ENCODE data around the gene SNRNP27. TPM values are rescaled to one million over a fixed set of nuclear protein-coding genes. Genes with fewer than 3 reads are reported as not detected.
"Not testable (repeated sequence)": the region's sequence is repeated elsewhere in the genome, so short reads cannot be mapped to it uniquely, and the experiment has no call there.

SNRNP27 gene
- total RNA-seq, 4 donors from 2014 or later, result 47.1 to 128 (median 92.7) TPM

DNA sequence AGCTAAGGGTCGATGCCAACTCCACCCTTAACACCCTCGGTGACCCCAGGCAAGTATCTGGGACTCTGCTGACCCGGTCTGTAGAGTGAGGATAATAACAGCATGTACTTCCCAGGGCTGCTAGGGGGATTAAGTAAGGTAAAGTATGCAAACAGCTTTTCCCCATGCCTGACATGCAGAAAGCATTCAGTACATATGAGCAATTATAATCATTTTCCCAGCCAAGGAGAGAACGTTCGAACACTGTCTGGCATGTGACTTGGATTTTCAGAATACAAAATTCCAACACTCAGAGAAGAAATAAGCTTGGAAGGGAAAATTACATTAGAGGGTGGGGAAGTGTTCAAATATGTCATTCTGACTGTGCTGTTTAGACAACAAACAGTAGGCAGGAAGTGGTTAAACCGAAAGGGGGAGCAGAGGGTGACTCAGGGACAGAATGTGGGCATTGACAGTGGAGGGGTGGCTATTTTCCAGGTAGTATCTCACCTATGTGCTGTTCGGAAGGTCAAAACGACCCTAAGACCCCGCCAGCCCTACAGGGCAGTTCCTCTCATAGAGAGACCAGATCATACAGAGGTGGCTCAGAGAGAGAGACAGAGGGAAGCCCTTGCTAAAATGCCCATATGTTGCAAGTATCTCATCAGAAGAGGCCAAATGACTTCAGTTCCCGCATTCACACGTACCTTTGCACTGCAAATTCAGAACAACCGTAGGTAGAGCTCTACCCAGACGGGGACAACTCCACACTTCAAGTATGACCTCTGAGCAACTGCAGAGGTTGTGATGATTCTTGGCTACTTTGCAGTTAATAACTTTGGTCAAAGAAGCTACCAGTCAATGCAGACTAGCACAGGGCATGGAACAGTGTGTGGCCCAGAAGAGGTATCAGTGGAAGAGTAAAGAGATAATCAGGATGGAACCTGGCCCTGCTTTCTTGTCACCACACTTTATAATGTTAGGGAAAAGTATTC lies 52.9 kb downstream of the SNRNP27 start:
- H3K4me3 ChIP-seq, result no peak overlapping the region
- H3K27ac ChIP-seq, result no peak overlapping the region
- WGBS, 2 donors, result 64 to 66% methylated on average over 13 of the region's 13 CpGs
- H3K4me1 ChIP-seq, result peaks cover 0 to 15% (median 3%) of the 10 kb centered on the region in 4 donors
- TF ChIP-seq POLR2A (IDR thresholded peaks at IDR 0.05) (no peak), EP300 (IDR thresholded peaks at IDR 0.05) (no peak)
- TF ChIP-seq, protein P1, sequence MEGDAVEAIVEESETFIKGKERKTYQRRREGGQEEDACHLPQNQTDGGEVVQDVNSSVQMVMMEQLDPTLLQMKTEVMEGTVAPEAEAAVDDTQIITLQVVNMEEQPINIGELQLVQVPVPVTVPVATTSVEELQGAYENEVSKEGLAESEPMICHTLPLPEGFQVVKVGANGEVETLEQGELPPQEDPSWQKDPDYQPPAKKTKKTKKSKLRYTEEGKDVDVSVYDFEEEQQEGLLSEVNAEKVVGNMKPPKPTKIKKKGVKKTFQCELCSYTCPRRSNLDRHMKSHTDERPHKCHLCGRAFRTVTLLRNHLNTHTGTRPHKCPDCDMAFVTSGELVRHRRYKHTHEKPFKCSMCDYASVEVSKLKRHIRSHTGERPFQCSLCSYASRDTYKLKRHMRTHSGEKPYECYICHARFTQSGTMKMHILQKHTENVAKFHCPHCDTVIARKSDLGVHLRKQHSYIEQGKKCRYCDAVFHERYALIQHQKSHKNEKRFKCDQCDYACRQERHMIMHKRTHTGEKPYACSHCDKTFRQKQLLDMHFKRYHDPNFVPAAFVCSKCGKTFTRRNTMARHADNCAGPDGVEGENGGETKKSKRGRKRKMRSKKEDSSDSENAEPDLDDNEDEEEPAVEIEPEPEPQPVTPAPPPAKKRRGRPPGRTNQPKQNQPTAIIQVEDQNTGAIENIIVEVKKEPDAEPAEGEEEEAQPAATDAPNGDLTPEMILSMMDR (IDR thresholded peaks at IDR 0.05), result no peak
- H3K36me3 ChIP-seq, result peaks cover 0 to 11% (median 0%) of the 10 kb centered on the region in 3 donors
- no peaks in the 10 kb centered on the region for H3K27me3 ChIP-seq
- DNase-seq (ENCODE audit: low spot score in 2 of 2), result no peak
- no peaks in the 10 kb centered on the region for H3K9me3 ChIP-seq

GRCh38 chr2:69947325-69947931 lies 53.7 kb downstream of the SNRNP27 start:
- no peak for TF ChIP-seq POLR2A (IDR thresholded peaks at IDR 0.05)
- TF ChIP-seq, protein P1 (IDR thresholded peaks at IDR 0.05), result no peak
- Histone ChIP-seq H3K9me3 (no peaks in the 10 kb centered on the region), H3K36me3 (peaks cover 0 to 11% (median 0%) of the 10 kb centered on the region in 3 donors), H3K27me3 (no peaks in the 10 kb centered on the region), H3K27ac (no peak overlapping the region), H3K4me1 (peaks cover 0 to 15% (median 3%) of the 10 kb centered on the region in 4 donors), H3K4me3 (no peak overlapping the region)
- WGBS, 2 donors, result 89 to 90% methylated on average over 4 of the region's 4 CpGs
- DNase-seq (ENCODE audit: low spot score in 2 of 2), result no peak

DNA sequence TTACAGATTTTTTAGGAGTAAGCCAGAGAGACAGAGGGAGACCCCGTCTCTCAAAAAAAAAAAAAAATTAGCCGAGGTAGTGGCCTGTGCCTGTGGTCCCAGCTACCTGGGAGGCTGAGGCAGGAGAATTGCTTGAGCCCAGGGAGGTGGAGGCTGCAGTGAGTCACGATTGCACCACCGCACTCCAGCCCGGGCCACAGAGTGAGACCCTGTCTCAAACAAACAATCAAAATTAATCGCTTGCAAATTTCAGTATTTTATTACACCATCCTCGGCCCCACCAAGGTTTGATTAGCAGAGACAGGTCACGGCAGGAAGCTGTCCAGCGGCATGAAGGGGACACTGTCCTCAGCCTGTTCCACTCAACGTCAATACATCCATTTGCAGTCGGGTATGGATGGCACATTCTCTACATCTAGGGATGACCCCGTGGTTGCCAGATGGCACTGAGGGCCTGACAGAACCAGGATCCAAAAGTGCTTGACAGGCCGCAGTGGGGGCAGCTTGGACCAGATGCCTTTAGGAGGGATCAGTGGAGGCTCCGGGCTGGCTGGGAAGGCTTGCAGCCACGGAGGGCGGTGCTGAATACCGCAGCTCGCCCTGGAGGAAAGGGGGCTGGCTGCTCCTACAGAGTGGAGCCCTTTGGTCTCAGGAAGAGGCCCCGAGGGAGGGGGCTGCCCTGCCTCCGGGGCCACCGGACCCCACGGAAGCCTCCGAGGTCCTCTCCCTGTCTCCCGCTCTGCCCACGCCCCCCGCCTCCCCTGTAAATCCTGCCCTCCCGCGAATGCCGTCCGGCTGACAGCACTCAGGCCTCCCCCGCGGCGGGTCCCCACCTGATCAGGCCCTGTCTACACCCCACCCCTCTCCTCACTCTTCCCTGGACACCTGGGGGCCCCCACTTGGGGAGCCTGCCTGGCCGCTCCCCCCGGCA lies 54.5 kb downstream of the SNRNP27 start:
- no peaks in the 10 kb centered on the region for H3K9me3 ChIP-seq
- no peak overlapping the region for H3K4me3 ChIP-seq
- DNase-seq (ENCODE audit: low spot score in 2 of 2), result no peak
- peaks cover 0 to 15% (median 3%) of the 10 kb centered on the region in 4 donors for H3K4me1 ChIP-seq
- H3K27me3 ChIP-seq, result no peaks in the 10 kb centered on the region
- H3K27ac ChIP-seq, result no peak overlapping the region
- 46 to 62% methylated on average over 28 to 32 of the region's 35 CpGs for WGBS, 2 donors
- peaks cover 0 to 6% (median 0%) of the 10 kb centered on the region in 3 donors for H3K36me3 ChIP-seq
- TF ChIP-seq POLR2A (IDR thresholded peaks at IDR 0.05), result no peak
- no peak for TF ChIP-seq EP300 (IDR thresholded peaks at IDR 0.05)

DNA sequence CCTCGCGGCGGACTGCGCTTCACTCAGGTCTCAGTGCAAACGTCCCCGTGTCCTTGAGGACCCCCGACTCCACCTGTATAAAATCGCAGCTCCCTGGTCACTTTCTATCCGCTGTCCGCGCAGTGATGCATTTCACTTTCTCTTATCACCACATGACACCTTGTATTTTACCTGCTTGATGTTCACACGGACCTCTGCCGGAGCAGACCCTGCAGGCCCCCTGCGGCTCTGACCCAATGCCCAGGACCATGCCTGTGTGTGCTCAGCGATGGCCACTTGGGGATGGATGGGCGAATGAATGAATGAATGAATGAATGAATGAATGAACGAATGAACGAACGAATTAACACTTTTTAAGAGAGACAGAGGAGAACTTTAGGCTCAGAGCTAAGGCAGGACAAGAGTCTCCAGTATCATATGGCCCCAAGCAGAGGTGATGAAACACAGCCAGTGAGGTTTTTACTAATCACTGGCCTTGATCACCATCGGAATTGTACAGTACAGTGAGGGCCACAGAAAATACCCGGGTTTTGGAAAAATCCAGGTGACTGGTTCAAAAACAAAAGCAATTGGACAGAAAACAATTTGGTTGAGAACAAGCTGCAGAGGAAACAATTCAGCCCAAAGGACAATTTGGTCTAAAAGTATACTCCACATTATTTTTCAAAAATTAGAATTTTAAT lies 55.3 kb downstream of the SNRNP27 start:
- no peak overlapping the region for H3K27ac ChIP-seq
- no peaks in the 10 kb centered on the region for H3K9me3 ChIP-seq
- TF ChIP-seq, protein P1 (IDR thresholded peaks at IDR 0.05), result no peak
- TF ChIP-seq EP300 (IDR thresholded peaks at IDR 0.05) (no peak), POLR2A (IDR thresholded peaks at IDR 0.05) (no peak)
- H3K27me3 ChIP-seq, result no peaks in the 10 kb centered on the region
- no peaks in the 10 kb centered on the region for H3K36me3 ChIP-seq
- no peak for DNase-seq (ENCODE audit: low spot score in 2 of 2)
- 82 to 83% methylated on average over 21 of the region's 21 CpGs for WGBS, 2 donors
- peaks cover 0 to 15% (median 3%) of the 10 kb centered on the region in 4 donors for H3K4me1 ChIP-seq
- no peak overlapping the region for H3K4me3 ChIP-seq

DNA sequence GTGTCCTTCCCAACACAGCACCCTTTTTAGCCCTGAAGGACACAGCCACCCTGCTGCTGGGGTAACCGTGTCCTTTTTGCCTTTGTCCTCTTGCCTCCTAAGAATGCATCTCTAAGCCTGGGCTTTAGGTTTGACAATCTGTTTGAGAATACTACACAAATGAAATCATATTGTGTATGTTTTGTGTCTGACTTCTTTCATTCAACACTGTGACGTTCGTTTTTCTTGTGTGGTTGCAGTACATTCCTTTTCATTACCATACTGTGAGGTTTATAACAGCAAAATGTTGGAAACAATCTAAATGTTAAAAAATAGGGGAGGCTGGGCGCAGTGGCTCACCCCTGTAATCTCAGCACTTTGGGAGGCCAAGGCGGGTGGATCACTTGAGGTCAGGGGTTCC lies 56.5 kb downstream of the SNRNP27 start:
- no peaks in the 10 kb centered on the region for H3K27me3 ChIP-seq
- DNase-seq (ENCODE audit: low spot score in 2 of 2), result no peak
- TF ChIP-seq POLR2A (IDR thresholded peaks at IDR 0.05) (no peak), EP300 (IDR thresholded peaks at IDR 0.05) (no peak)
- TF ChIP-seq, protein P1 (IDR thresholded peaks at IDR 0.05), result no peak
- no peaks in the 10 kb centered on the region for H3K36me3 ChIP-seq
- no peak overlapping the region for H3K4me3 ChIP-seq
- peaks cover 0 to 15% (median 3%) of the 10 kb centered on the region in 4 donors for H3K4me1 ChIP-seq
- no peaks in the 10 kb centered on the region for H3K9me3 ChIP-seq
- H3K27ac ChIP-seq, result no peak overlapping the region
- 75 to 77% methylated on average over 5 of the region's 5 CpGs for WGBS, 2 donors

DNA sequence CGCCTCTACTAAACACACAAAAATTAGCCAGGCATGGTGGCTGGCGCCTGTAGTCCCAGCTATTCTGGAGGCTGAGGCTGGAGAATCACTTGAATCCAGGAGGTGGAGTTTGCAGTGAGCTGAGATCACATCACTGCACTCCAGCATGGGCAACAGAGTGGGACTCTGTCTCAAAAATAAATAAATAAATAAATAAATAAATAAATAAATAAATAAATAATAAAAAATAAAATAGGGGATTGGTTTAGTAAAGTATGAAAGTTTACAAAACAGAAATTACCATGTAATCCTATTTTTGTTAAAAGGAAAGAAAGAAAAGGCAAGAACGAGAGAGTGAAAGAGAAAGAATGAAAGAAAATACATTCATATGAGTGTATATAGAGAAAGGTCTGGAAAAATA lies 56.9 kb downstream of the SNRNP27 start:
- H3K27ac ChIP-seq; H3K4me3 ChIP-seq; DNase-seq (ENCODE audit: low spot score in 2 of 2); H3K27me3 ChIP-seq; H3K9me3 ChIP-seq; H3K36me3 ChIP-seq: not testable (repeated sequence)
- peaks cover 0 to 15% (median 3%) of the 10 kb centered on the region in 4 donors for H3K4me1 ChIP-seq
- WGBS, 2 donors, result 91 to 95% methylated on average over 3 of the region's 3 CpGs

All from tibial nerve (tissue), 4 donors.